ENCODE results near the gene MPO. TPM values are rescaled to one million over a fixed set of nuclear protein-coding genes. Genes with fewer than 3 reads are reported as not detected.

The MPO gene
- total and polyA plus RNA-seq, 2 donors (not counting 3 experiments of a cell fraction or from before 2014, with no cell fraction given) = not detected

GRCh38 chr17:58227733-58228132 lies 53.0 kb downstream of the MPO start:
- Histone ChIP-seq H3K4me3 (replicated peaks in 1 of 3; ENCODE audit: insufficient read depth in 1 of 3, low read depth in 1 of 3, low read length in 3 of 3) (no peak overlapping the region), H3K79me2 (ENCODE audit: control insufficient read depth, insufficient read depth, low read length) (no peaks in the 10 kb centered on the region), H2AFZ (ENCODE audit: low read depth, low read length) (no peak overlapping the region), H3K27ac (ENCODE audit: insufficient read depth, low read depth, low read length) (no peak overlapping the region), H3K4me1 (ENCODE audit: control insufficient read depth, extremely low read depth, insufficient read depth, low read length) (peaks cover 3% of the 10 kb centered on the region), H3K9ac (replicated peaks; ENCODE audit: extremely low read depth, insufficient read depth, low read length) (no peak overlapping the region), H3K9me3 (replicated peaks; ENCODE audit: control insufficient read depth, insufficient read depth, low read length) (no peaks in the 10 kb centered on the region), H4K20me1 (replicated peaks; ENCODE audit: control insufficient read depth, extremely low read depth, insufficient read depth, low read length) (no peaks in the 10 kb centered on the region), H3K9me1 (replicated peaks; ENCODE audit: control insufficient read depth, extremely low read depth, insufficient read depth, low read length) (no peaks in the 10 kb centered on the region), H3K27me3 (ENCODE audit: control insufficient read depth in 2 of 2, insufficient read depth in 2 of 2, low read length in 2 of 2) (peaks cover 3 to 14% of the 10 kb centered on the region in 2 experiments), H3K4me2 (ENCODE audit: insufficient read depth, low read length) (no peak overlapping the region), H3K36me3 (ENCODE audit: control insufficient read depth in 2 of 2, extremely low read depth in 1 of 2, insufficient read depth in 2 of 2, low read length in 2 of 2) (no peaks in the 10 kb centered on the region)
- intact Hi-C loops (cut with micrococcal nuclease) (no loop called here), dilution Hi-C loops (cut with MboI; ENCODE audit: extremely low pct_ligation_motif_present, low sequenced_read_pairs) (no loop called here)
- DNase-seq (ENCODE audit: low read depth, low spot score) = no peak
- ChIA-PET POLR2A (no interaction called here), CTCF (no interaction called here)
- no peak for FAIRE-seq
- TF ChIP-seq GATA2 (IDR thresholded peaks at IDR 0.05; ENCODE audit: insufficient read depth, insufficient read length, low read depth, low read length) = no peak
- no peak for TF ChIP-seq MYC (IDR thresholded peaks at IDR 0.05; ENCODE audit: low read depth, low read length)
- TF ChIP-seq CTCF (IDR thresholded peaks at IDR 0.05; ENCODE audit: extremely low read depth in 1 of 2, insufficient read depth in 1 of 2, low read depth in 1 of 2, low read length in 2 of 2) = no peak
- TF ChIP-seq POLR2AphosphoS5 (IDR thresholded peaks at IDR 0.05; ENCODE audit: insufficient read depth, low read depth, low read length) = no peak
- TF ChIP-seq FOS (IDR thresholded peaks at IDR 0.05; ENCODE audit: borderline replicate concordance, insufficient read depth, low read length) = no peak
- TF ChIP-seq MAX (IDR thresholded peaks at IDR 0.05; ENCODE audit: insufficient read depth, insufficient read length) = no peak
- TF ChIP-seq JUN (IDR thresholded peaks at IDR 0.05; ENCODE audit: borderline replicate concordance, insufficient read depth, insufficient read length, low read depth) = no peak
- TF ChIP-seq EZH2 (IDR thresholded peaks at IDR 0.05; ENCODE audit: borderline replicate concordance, low read depth, low read length, severe bottlenecking) = no peak
- no peak for TF ChIP-seq POLR2A (IDR thresholded peaks at IDR 0.05; ENCODE audit: low read depth, low read length)
- no TSS peak for BruUV-seq (replicated peaks)

Data from endothelial cell of umbilical vein (primary cell).